Progenitor cell of endocrine pancreas (in vitro differentiated cells): ENCODE measurements around the gene IQGAP1. TPM values are rescaled to one million over a fixed set of nuclear protein-coding genes. Genes with fewer than 3 reads are reported as not detected.
A peak's percentile ranks its signal among the peaks of the same experiment; 100 is the strongest.

Experiments
- DNase-seq: peaks from one replicate; pipeline ENCODE4 v3.0.0; 2021; ENCODE audit warnings: low spot score; ENCODE audit not compliant: unreplicated experiment
- H3K27ac Mint-ChIP-seq: 2 replicates; pipeline ENCODE4 v1.8.0; 2021; ENCODE audit warnings: mild to moderate bottlenecking, moderate library complexity, mixed read lengths
- H3K27me3 Mint-ChIP-seq: 2 replicates; pipeline ENCODE4 v1.8.0; 2021; ENCODE audit warnings: mixed read lengths
- H3K36me3 Mint-ChIP-seq: 2 replicates; pipeline ENCODE4 v1.8.0; 2022; ENCODE audit warnings: mixed read lengths; ENCODE audit not compliant: insufficient read depth
- H3K4me1 Mint-ChIP-seq: 2 replicates; pipeline ENCODE4 v1.8.0; 2021; ENCODE audit warnings: low read depth, mixed read lengths
- H3K4me3 Mint-ChIP-seq: 2 replicates; pipeline ENCODE4 v1.8.0; 2021; ENCODE audit warnings: low read depth, mild to moderate bottlenecking, moderate library complexity, mixed read lengths
- H3K9me3 Mint-ChIP-seq: 2 replicates; pipeline ENCODE4 v1.8.0; 2021; ENCODE audit warnings: low read depth, mixed read lengths
- CTCF ChIP-seq: fragments of 200-600 bp; sonication (generic); IDR thresholded peaks from one replicate; pipeline ENCODE4 v1.5.0; 2021; ENCODE audit warnings: antibody characterized with exemption, mild to moderate bottlenecking; ENCODE audit not compliant: unreplicated experiment
- total RNA-seq: library from RNA; stranded (reverse); gene quantifications from 2 replicates; pipeline ENCODE4 v1.2.1, GENCODE V29; 2021

The IQGAP1 gene
- total RNA-seq, 1 donor from 2014 or later = 141 TPM

- Mint-ChIP-seq H3K4me1 (peaks cover 29% of the 10 kb centered on the region), H3K27me3 (no peaks in the 10 kb centered on the region), H3K4me3 (no peak overlapping the region), H3K27ac (peak overlapping the region; percentile 45), H3K9me3 (peaks cover 3% of the 10 kb centered on the region), H3K36me3 (peaks cover 13% of the 10 kb centered on the region)
- no peak for TF ChIP-seq CTCF
- no peak for DNase-seq
These were observed 30.6 kb downstream of the IQGAP1 start for GRCh38 chr15:90418627-90419026.

GRCh38 chr15:90419206-90419605, 31.2 kb downstream of the IQGAP1 start:
- peaks cover 13% of the 10 kb centered on the region for H3K36me3 Mint-ChIP-seq
- no peak for TF ChIP-seq CTCF
- H3K9me3 Mint-ChIP-seq = peaks cover 3% of the 10 kb centered on the region
- peaks cover 29% of the 10 kb centered on the region for H3K4me1 Mint-ChIP-seq
- H3K27ac Mint-ChIP-seq = no peak overlapping the region
- DNase-seq = no peak
- no peak overlapping the region for H3K4me3 Mint-ChIP-seq
- H3K27me3 Mint-ChIP-seq = no peaks in the 10 kb centered on the region

GRCh38 chr15:90419738-90420406, 31.8 kb downstream of the IQGAP1 start:
- Mint-ChIP-seq H3K9me3 (peaks cover 3% of the 10 kb centered on the region), H3K36me3 (peaks cover 13% of the 10 kb centered on the region), H3K4me1 (peaks cover 24% of the 10 kb centered on the region), H3K4me3 (no peak overlapping the region), H3K27ac (peak overlapping the region; percentile 12), H3K27me3 (no peaks in the 10 kb centered on the region)
- no peak for DNase-seq
- TF ChIP-seq CTCF = no peak

- peaks cover 23% of the 10 kb centered on the region for H3K4me1 Mint-ChIP-seq
- H3K27ac Mint-ChIP-seq = peak overlapping the region; percentile 12
- H3K4me3 Mint-ChIP-seq = no peak overlapping the region
These were observed 32.4 kb downstream of the IQGAP1 start for GRCh38 chr15:90420451-90420850.

GRCh38 chr15:90421527-90421926, 33.5 kb downstream of the IQGAP1 start:
- no peak for TF ChIP-seq CTCF
- Mint-ChIP-seq H3K4me3 (no peak overlapping the region), H3K27me3 (no peaks in the 10 kb centered on the region), H3K4me1 (peaks cover 28% of the 10 kb centered on the region), H3K9me3 (peaks cover 3% of the 10 kb centered on the region), H3K36me3 (peaks cover 10% of the 10 kb centered on the region), H3K27ac (peak overlapping the region; percentile 37)
- no peak for DNase-seq

More at GRCh38 chr15:90420451-90420850, 32.4 kb downstream of the IQGAP1 start:
- peaks cover 12% of the 10 kb centered on the region for H3K36me3 Mint-ChIP-seq
- no peaks in the 10 kb centered on the region for H3K27me3 Mint-ChIP-seq
- peaks cover 3% of the 10 kb centered on the region for H3K9me3 Mint-ChIP-seq
- no peak for DNase-seq
- TF ChIP-seq CTCF = no peak
